IPS DF 19.7 (cell line): Measurements from ENCODE around the gene NPEPL1.

ENCODE experiments used
- DNase-seq: peaks from one replicate; pipeline ENCODE4 v3.0.0-alpha.2; 2013; ENCODE audit warnings: low read depth, low spot score

The NPEPL1 gene

DNA sequence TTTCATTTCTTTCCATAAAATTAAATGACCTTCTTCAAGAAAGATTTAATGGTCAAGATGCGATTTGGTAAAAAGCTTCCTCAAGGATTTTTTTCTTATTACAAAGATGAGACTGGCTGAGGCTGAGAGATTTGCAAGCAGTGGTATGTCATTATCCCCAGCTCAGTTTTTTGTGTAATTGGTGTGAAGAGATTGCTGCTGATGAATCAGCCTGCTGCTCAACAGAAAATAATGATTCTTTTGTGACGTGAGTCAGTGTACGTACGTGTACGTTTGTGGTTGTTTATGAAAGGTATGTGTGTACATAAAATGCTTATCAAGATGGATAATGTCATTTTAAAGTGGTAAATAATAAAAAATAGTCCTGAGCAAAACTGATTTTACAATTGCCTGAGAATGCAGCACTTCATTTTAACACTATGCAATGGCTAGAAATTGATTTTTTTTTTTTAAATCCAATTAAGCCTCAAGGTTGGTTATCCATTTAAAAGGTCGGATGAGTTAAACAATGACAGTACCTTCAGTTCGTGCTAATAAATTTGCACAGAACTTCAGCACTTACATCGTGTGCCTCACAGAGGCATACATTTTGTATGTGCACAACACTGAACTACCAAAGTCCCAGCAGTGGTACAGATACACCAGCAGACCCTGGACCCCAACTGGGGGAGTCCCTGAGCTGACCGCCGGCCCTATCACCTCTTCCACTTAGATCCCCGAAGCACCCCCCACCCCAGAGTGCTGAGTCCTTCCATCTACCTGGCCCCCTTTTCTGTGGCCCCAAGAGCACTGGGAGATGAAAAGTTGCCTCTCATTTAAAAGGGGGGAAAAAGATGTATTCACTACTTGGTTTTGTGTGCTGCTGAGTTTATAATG is 9.7 kb upstream of the NPEPL1 start:
- DNase-seq: no peak

DNA sequence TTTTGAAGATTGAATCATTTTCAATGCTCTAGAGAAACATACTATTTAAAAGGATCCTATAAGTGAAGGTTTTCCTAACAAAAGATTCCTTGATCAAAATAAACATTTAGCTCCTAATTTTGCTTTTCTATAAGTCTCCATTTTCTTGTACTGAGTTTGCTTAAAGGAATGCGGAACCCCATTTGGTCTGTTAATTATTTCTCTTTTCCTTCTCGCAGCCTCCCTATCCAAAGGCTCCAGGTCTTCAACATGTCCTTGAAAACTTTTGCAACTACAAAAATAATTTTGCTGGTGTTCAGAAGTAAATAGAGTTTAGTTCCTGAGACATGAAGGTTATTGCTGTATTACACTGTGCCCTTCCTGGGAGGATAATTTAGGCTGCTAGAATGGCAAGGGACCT is 8.3 kb upstream of the NPEPL1 start:
- DNase-seq: no peak

DNA sequence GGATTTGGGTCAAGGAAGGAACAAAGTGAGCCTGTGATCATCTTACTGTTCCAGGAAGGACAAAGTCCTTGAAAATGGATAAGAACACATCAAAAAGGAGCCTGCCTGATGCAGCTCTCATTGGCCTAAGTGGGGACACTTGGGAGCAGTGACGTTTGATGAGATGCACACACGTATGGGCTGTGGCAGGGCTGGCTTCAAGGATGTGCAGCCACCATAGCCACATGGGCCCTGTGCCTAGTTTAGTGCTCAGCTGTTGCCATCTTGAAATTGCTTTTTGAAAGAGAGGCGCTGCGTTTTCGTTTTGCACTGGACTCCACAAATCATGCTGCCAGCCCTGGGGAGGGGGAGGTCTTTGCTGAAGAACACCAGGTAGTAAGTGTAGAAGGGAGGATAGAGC is 6.6 kb upstream of the NPEPL1 start:
- no peak for DNase-seq

DNA sequence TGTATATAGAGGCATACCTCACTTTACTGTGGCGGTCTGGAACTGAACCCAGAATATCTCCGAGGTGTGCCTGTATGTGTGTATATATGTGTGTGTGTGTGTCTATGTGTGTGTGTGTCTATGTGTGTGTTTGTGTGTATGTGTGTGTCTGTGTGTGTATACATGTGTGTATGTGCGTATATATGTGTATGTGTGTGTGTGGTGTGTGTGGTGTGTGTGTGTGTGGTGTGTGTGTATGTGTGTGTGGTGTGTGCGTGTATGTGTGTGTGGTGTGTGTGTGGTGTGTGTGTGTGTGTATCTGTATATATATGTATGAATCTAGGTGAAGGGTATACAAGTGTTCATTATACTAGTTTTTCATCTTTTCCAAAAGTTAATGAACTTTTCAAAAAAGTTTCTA is 4.2 kb upstream of the NPEPL1 start:
- no peak for DNase-seq

DNA sequence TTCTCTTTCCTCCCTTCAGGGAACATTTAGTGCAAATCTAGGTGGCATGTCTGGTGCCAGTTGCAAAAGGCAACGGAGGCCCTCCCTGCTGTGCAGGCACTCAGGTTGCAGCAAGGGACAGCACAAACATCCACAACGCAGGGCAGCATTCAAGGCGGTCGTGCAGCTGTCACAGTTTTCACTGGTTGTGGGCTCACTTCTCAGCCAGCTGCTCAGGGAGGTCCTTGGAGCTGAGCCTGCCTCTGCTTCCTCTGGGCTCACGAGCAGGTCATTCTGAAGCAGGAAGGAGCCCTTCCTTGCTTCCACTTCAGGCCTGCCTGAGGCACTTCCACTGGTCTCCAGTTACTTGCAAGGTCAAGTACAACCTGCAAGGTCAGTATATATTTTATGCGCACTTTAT is 3.8 kb upstream of the NPEPL1 start:
- no peak for DNase-seq

DNA sequence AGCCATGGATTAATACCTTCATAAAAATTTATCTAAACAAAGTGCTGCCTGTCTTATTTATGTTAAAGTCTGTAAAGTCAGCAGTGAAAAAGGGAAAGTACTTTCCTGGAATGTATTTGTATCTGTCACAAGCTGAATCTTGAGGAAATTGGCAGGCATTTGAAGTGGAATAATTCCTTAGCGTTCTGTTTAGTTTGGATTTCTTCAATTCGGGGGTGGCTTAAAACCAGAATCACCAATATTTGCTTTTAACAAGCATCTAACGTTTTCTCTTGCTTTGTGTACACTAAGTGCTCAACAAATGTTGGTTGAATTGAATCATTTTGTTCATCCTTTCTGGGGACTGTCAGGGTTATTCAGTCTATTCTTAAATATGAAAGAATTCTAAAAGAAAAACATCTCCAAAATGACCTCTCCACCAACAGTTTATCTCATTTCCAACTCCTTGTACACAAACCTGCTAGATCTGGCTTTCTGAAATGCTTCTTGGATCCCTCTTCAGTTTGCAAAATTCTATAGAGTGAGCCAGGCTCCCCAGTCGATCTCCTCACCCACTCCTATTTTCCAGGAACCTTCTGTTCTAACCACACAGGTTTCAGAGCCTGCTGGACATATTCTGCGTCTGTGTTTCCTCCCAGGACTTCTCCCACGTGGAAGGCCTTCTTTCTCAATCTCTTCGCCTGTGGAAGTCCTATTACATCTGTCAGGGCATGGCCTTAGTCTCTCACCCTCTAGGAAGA is 2.0 kb upstream of the NPEPL1 start:
- no peak for DNase-seq

DNA sequence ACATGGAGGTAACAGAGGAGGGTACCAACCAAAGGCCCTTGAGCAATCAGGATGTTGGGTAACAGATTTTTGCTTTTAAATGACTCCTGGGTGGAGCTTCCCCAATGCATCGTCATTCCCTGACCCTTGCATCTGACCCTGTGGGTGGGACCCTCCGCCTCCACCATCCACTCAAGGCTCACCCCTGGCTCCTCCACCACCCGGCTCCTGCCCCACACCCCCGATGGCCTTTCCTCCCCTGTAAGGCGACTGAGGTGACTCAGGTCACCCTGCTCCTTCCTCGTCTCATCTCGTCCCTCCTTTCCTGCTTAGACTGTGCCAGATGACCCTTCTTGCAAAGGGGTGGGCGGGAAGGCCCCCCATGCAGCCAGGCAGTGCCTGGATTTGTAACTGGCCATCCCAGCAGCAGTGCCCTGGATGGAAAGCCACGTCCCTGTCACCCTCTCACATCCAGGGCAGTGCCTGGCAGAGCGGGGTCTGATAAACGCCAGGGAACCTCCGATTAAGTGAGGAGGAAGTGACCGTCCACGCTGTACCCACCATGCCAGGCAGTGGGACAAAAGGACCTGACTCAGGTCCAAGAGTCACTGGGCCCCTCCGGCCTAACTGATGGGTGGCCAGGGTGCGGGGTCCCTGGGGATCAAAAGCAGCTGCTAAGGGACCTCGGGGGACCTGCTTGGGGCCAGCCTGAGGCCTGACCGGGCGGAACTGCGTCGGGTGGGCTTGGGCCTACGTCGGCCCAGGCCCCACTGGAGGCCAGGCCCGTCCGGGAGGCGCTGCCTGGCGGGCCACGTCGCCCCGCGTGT is 624 bp upstream of the NPEPL1 start:
- no peak for DNase-seq

DNA sequence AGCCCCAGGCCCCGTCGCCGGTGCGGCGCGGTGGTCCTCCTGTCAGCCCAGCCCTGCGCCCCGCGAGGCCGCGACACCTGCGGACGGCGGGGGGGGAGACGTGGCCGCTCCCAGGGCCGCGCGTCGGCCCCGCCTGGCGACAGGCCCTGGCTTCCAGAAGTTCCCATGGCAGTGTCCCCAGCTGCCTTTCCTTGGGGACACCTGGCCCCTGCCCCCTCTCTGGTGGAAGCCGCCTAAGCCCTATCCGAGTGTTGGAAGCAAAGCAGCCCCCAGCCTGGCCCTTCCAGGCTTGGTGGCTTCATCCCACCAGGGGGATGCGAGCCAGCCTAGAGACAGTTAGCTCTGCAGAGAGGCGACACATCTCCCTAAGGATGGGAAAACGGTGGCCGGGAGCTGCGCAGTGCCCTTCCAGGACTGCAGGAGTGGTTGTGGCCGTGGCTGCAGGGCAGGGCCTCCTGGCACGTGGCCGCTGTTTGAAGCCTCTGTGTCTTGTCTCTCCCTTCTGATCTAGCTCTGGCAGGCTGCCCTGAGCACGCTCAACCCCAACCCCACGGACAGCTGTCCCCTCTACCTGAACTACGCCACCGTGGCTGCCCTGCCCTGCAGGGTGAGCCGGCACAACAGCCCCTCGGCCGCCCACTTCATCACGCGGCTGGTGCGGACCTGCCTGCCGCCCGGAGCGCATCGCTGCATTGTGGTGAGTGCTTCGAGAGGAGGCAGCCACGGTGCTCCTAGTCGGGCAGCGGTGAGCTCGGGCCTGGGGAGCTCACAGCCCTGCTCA is 816 bp downstream of the NPEPL1 start:
- no peak for DNase-seq

DNA sequence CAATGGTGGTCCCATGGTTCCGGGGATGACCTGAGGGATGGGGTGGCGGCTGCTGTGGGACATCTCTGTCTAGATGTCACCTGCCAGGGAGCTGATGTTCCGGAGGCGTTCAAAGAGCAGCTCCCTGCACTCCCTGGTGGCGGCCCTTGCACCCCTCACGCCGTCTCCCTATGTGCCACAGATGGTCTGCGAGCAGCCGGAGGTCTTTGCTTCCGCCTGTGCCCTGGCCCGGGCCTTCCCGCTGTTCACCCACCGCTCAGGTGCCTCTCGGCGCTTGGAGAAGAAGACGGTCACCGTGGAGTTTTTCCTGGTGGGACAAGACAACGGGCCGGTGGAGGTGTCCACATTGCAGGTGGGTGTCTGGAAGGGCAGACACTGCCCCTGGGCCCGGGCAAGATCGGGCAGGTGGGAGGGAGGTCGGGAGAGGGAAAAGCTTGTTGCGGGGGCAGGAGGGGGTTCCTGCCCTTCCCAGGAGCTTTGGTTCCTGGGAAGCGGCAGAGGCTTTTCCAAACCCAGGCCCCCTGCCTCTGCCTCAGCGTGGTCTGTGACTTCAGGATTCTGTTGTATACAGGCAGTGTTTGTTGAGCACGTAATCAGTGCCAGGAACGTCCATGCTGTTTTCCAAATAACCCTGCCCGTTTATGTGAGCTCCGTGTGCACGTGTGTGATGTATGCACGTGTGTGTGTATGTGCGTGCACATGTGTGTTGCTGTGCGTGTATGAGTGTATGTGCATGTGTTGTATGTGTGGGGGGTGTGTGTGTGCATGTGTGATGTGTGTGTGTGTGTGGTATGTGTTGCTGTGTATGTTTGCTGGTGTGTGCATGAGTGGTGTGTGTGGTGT is 1.9 kb downstream of the NPEPL1 start:
- DNase-seq: no peak

DNA sequence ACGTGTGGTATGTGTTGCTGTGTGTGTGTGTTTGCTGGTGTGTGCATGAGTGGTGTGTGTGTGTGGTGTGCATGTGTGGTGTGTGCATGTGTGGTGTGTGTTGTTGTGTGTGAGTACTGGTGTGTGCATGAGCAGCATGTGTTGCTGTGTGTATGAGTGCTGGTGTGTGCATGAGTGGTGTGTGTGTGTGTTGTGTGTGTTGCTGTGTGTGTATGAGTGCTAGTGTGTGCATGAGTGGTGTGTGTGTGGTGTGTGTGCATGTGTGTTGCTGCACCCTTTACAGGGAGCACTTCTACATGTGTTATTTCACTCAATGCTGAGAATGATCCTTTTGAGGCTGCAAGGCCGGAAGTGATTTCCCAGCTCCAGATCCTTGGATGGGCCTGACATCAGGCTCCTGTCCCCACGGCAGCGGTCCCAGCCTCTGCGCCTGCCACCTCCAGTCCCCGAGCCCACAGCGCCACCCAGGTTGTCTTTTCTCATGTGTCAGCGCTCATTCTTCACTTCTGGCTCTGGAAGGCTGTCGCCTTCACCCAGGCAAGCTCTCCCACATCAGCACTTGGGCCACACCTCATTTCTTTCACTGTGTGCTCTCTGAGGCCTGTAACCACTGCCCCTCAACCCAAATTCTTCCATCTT is 2.6 kb downstream of the NPEPL1 start:
- no peak for DNase-seq

DNA sequence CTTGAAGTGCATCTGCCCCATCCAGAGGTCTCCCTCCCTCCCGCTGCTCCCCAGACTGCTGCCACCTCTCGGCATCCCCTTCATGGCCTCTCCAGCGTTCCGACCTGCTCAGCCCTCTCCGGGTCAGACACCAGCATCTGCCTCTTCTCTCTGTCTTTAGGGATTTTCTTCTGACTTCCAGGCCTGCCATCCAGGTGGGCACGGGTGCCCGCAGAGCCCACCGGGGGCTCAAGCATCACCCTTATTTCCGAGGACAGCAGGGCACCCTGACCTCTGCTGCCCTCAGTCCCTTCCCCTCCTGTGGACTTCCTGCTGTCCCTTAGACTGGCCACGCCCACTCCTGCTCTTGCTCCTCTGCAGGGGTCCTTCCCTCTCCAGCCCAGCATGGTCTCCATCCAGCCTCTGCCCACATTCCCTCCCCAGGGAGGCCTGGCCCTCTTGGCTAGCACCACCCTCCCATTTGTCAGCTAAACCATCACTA is 3.3 kb downstream of the NPEPL1 start:
- no peak for DNase-seq

DNA sequence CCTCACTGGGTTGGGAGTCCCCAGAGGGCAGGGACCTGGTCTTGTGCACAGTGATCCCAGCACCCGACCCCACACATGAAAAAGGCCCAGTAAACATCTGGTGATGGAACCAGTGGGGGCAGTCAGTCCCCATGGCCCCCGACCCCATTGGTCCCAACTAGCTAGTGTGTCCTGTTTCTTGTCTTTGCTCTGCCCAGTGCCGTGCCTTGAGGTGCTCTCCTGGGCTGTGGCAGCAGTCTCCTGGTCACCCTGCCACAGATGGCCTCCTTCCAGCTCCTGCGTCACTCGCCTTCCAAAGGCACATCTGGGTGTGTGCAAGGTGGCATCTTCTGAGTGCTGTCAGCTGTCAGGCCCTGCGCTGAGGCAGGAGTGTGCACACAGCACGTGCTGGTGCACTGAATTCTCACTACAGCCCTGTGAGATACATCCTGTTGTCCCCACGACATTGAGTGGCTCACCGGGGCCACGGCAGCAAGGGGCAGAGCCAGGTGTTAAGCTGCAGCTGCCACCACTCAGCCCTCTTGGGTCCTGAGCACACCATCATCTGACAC is 3.9 kb downstream of the NPEPL1 start:
- DNase-seq: no peak

DNA sequence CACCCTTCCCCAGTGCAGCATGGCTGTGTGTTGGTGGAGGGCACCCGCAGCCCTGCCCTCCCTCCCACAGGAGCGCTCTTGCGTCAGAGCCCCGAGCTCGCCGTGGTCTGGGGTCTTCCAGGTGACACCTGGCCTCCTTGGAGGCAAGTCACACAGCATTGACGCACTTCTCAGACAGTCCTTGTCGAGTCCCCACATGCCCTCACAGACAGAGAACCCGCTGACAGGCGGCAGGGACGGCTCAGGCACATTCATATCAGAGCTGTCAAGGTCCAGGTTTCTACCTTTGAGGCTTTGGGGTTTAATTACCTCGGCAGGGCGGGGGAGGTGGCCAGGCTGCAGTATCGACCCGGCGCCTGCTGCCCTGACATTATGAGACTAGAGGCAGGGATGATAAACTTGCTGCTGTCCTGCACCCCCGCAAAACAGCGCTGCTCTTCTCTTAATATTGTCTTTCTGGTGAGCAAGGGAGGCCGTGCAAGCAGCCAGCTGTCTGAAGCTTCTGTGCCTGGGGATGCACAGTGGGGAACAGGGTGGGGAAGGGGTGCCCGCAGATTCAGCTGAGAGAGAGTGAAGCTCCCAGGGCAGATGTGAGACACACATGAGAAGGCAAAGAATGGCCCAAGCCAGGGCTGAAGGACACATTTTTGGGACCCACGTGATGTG is 4.7 kb downstream of the NPEPL1 start:
- no peak for DNase-seq

DNA sequence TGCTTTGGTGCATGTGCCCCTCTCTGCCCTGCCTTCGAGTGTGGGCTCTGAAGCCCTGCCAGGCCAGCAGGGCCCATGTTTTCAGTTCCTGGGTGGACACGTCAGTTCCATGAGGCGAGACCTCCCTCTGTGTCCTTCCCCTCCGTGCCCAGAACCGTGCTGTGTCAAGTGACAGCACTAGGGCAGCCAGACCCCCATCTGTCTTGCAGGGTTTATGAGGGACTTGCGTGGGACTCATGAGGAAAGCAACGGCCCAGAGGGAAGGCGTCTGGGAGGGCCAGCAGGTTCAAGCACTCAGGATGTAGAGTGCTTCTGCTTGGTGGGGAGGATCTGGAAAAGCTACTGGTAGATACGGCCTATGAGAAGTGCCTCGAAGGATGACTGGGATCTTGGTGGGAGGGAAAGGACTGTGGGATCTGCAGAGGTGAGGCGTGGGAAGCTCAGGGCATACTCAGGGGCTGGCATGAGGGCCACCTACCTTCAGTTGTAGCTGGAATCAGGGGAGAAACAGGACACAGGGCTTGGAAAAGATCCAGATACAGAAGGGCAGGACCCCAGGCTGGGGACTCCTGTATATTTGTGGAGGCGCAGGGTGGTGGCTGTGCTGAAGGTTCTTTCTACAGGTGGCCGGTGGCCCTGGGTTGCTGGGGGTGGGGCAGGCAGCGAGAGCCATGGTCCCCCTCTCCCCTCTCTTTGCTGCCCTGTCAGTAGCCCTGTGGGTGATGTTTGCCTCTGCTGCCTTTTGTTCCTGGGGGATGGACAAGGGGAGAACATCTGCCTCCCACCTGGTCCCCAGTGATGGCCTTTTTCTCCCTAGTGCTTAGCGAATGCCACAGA is 5.5 kb downstream of the NPEPL1 start:
- DNase-seq: no peak

DNA sequence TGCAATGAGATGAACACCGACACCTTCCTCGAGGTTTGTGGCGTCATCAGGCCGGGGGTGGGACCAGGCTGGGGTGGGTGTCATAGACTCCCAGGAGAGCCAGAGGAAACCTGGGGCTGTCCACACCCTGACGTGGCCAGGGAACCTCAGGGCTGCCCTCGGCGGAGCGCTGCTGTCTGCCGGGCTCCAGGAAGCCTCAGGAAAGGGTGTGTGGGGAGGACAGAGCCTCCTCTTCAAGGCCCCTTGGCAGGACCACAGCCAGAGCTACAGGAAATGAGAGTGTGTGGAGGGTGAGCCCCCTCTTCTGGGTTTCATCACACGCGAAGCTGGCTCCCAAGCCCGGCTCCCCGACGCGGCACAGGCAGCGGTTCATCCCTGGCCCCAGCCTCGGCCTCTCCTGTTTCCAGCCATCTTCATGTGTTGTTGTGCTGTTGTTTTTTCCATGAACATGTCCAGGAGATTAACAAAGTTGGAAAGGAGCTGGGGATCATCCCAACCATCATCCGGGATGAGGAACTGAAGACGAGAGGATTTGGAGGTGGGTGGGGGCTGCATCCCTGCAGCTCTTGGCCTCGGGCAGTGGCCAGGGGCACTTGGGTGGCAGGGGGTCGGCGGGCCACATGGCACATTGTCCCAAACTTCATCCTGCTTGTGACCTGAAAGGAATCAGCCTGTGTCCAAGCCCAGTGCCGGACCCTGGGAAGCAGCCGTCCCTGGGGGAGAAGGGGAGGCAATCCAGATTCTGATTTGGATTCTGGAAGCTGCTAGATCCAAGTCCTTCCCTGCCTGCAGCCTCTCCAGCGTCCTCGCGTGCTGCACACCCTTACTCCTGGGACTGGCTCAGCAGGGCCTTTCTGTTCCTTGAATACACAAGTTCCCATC is 6.4 kb downstream of the NPEPL1 start:
- no peak for DNase-seq

DNA sequence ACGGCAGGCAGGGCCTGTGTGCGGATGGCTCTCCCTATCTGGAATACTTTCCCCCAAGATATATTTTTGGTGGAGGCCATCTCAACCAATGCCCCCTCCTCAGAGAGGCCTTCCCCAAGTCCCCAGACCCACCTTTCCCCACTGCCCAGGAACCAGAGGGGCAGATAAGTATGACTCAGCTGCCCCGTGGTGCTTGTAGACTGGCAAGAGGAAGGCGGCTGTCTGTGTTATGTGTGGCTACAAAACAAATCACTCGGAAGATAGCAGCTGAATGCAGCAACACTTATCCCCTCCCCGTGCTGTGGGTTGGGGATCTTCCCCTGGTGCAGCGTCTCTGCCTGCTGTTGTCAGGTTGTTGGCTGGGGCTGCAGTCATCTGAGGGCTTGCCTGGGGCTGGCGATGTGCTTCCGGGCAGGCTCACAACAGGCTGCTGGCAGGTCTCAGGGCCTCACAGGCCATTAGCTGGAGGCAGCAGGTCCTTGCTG is 7.1 kb downstream of the NPEPL1 start:
- DNase-seq: no peak
